Pancreas (tissue), 10 donors: Measurements from ENCODE around the gene SLC25A24. TPM values are rescaled to one million over a fixed set of nuclear protein-coding genes. Genes with fewer than 3 reads are reported as not detected.
"Not testable (repeated sequence)": the region's sequence is repeated elsewhere in the genome, so short reads cannot be mapped to it uniquely, and the experiment has no call there.

Experiments used
- ATAC-seq, 4 donors: fragments of 200-7000 bp; cut with Tn5 transposase; one replicate each; pipeline versions ENCODE4 v1.8.0 to v1.9.1; 2020; ENCODE audit warnings: mild to moderate bottlenecking in 4 of 4, moderate library complexity in 4 of 4
- DNase-seq, 6 donors: peaks; one replicate each; pipeline ENCODE4 v3.0.0-alpha.2; 2020
- FAIRE-seq: peaks from 2 replicates; lab custom pipeline; 2012; peaks lifted over from hg19 to GRCh38; lab: Jason Lieb, UNC
- H3K27ac ChIP-seq, 4 donors: fragments of 200-600 bp; sonication (generic); 1 replicate in 3 of 4; 2 replicates in 1 of 4; pipeline versions ENCODE4 v1.5.0 to v1.8.0; 2020
- H3K27me3 ChIP-seq, 4 donors: fragments of 200-600 bp; one replicate each; pipeline ENCODE4 v1.8.0; 2021
- H3K36me3 ChIP-seq, 3 donors: fragments of 200-600 bp; sonication (generic) in 1 of 3; one replicate each; pipeline versions ENCODE4 v1.5.0 to v1.8.0; 2020 to 2021
- H3K4me1 ChIP-seq, 3 donors: fragments of 200-600 bp; one replicate each; pipeline ENCODE4 v1.8.0; 2021
- H3K4me3 ChIP-seq, 4 donors: fragments of 200-600 bp; sonication (generic) in 2 of 4; one replicate each; pipeline versions ENCODE4 v1.5.0 to v1.8.0; 2020 to 2021
- H3K9me3 ChIP-seq, 4 donors: fragments of 200-600 bp; one replicate each; pipeline ENCODE4 v1.8.0; 2021
- WGBS, 2 donors: extraction: QIAGEN DNeasy Blood & Tissue Kit; methylation state at CpG; one replicate each; pipeline ENCODE4 v1.1.7; 2013; 5-methylcytosine and 5-hydroxymethylcytosine counted together
- intact Hi-C, 3 donors: fragments of 100-400 bp; cut with DNase I; formaldehyde crosslinking; loops; one replicate each; pipeline versions ENCODE4 v1.11.1 to v1.14.2; 2022
- polyA plus RNA-seq, 2 donors: library from polyadenylated mRNA; stranded (reverse); fragments of 200-250 nt; gene quantifications; one replicate each; pipeline ENCODE4 v1.2.3, GENCODE V29; 2013
- total RNA-seq, 6 donors: library from RNA; stranded (reverse); fragmentation: NEBNext Ultra II Directional in 4 of 6; extraction: Animal tissue kit (Norgen Biotek cat#: 25700) in 4 of 6; gene quantifications; one replicate each; pipeline versions ENCODE4 v1.2.1 to v1.2.4, GENCODE V29; 2021 to 2023
- TF ChIP-seq, protein P1 (sequence below), 4 donors: fragments of 200-600 bp; sonication (generic) in 3 of 4; IDR thresholded peaks; one replicate each; pipeline versions ENCODE4 v1.5.0 to v1.8.0; 2021; ENCODE audit warnings: antibody characterized with exemption in 4 of 4
- donor health status: healthy with polysubstance abuse.
- donor health status: DM: no; HTN: no; CAD: no; lungs with moderate emphysema.
- donor health status: DM: no; HTN: no; CAD: no.
- donor health status: control.
- donor health status: control.
- donor health status: Bipolar disorder and iron deficiency.
- donor health status: DM: yes; HTN: yes; CAD: no.
- donor health status: DM: no; HTN: no; CAD: no.
- donor health status: DM: no; HTN: no; CAD: no.
- donor health status: DM: yes; HTN: yes; CAD: no.

Gene SLC25A24
- total and polyA plus RNA-seq, 8 donors = 3.3 to 16.9 (median 7.3) TPM

DNA sequence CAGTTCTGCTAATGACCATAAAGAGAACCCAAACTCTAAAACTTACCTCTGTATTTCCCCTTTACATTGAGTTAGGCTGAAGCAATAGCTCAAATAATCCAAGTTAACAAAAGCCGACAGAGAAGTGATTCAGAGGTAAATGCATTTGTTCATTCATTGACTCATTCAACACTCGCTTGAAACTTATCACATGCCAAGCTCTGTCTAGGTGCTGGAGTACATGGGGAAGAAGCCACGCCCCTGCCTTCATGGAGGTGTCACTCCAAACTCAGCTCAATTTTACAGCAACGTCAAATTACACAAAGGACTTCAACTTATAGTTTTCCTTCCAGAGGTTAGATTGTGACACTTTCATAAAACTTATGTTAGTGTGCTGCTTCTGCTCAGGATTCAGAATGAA, 45.8 kb downstream of the SLC25A24 start:
- WGBS, 2 donors = 74% methylated on average over 4 of the region's 4 CpGs

GRCh38 chr1:108152782-108153222, 47.3 kb downstream of the SLC25A24 start:
- ATAC-seq = peak in 2 of 4 donors; percentile 32 to 66
- WGBS, 2 donors = 92 to 93% methylated on average over 1 of the region's 1 CpG
- no peak overlapping the region for H3K4me3 ChIP-seq

More for the DNA sequence above, 45.8 kb downstream of the SLC25A24 start:
- Histone ChIP-seq H3K27ac (no peak overlapping the region), H3K4me1 (no peaks in the 10 kb centered on the region), H3K27me3 (no peaks in the 10 kb centered on the region), H3K9me3 (no peaks in the 10 kb centered on the region), H3K4me3 (no peak overlapping the region), H3K36me3 (no peaks in the 10 kb centered on the region)
- FAIRE-seq (no peak), ATAC-seq (no peak), DNase-seq (no peak)
- intact Hi-C loops = no loop called here
- TF ChIP-seq, protein P1, sequence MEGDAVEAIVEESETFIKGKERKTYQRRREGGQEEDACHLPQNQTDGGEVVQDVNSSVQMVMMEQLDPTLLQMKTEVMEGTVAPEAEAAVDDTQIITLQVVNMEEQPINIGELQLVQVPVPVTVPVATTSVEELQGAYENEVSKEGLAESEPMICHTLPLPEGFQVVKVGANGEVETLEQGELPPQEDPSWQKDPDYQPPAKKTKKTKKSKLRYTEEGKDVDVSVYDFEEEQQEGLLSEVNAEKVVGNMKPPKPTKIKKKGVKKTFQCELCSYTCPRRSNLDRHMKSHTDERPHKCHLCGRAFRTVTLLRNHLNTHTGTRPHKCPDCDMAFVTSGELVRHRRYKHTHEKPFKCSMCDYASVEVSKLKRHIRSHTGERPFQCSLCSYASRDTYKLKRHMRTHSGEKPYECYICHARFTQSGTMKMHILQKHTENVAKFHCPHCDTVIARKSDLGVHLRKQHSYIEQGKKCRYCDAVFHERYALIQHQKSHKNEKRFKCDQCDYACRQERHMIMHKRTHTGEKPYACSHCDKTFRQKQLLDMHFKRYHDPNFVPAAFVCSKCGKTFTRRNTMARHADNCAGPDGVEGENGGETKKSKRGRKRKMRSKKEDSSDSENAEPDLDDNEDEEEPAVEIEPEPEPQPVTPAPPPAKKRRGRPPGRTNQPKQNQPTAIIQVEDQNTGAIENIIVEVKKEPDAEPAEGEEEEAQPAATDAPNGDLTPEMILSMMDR (IDR thresholded peaks at IDR 0.05) = no peak

DNA sequence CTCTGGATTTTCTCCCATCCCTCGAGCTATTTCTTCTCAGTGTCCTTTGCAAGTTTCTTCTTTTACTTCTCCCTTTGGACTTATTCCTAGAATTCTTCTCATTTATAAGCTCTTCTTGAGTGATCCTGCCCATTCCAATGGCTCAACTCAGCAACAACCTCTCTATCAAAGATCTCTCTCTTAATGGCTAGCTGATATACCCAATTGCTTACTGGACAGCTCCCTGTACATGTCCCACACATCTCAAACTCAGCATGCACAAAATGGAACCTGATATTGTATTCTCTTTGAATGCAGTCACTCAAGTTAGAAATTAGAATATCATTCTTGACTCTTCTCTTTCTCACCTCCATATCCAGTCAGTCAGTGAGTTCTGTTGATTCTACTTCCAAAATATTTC, 48.6 kb downstream of the SLC25A24 start:
- TF ChIP-seq, protein P1 (IDR thresholded peaks at IDR 0.05) = no peak
- Histone ChIP-seq H3K4me3 (no peak overlapping the region), H3K27me3 (no peaks in the 10 kb centered on the region), H3K9me3 (no peaks in the 10 kb centered on the region), H3K4me1 (no peaks in the 10 kb centered on the region), H3K27ac (no peak overlapping the region), H3K36me3 (peaks cover 0 to 5% (median 0%) of the 10 kb centered on the region in 3 donors)
- intact Hi-C loops = no loop called here
- WGBS, 2 donors = 96 to 100% methylated on average over 1 of the region's 1 CpG
- FAIRE-seq (no peak), DNase-seq (no peak), ATAC-seq (no peak)

More at GRCh38 chr1:108152782-108153222, 47.3 kb downstream of the SLC25A24 start:
- TF ChIP-seq, protein P1 (IDR thresholded peaks at IDR 0.05) = no peak
- Histone ChIP-seq H3K27ac (no peak overlapping the region), H3K36me3 (peaks cover 0 to 4% (median 0%) of the 10 kb centered on the region in 3 donors), H3K27me3 (no peaks in the 10 kb centered on the region), H3K4me1 (no peaks in the 10 kb centered on the region), H3K9me3 (no peaks in the 10 kb centered on the region)
- DNase-seq (no peak), FAIRE-seq (no peak)
- intact Hi-C loops = no loop called here

GRCh38 chr1:108149796-108150467, 50.2 kb downstream of the SLC25A24 start:
- 49 to 54% methylated on average over 3 of the region's 3 CpGs for WGBS, 2 donors
- H3K36me3 ChIP-seq = peaks cover 0 to 5% (median 0%) of the 10 kb centered on the region in 3 donors
- H3K27me3 ChIP-seq = no peaks in the 10 kb centered on the region
- DNase-seq = no peak
- TF ChIP-seq, protein P1 (IDR thresholded peaks at IDR 0.05) = no peak
- H3K9me3 ChIP-seq = no peaks in the 10 kb centered on the region
- ATAC-seq = no peak
- FAIRE-seq = no peak
- intact Hi-C loops = no loop called here
- no peak overlapping the region for H3K4me3 ChIP-seq
- no peak overlapping the region for H3K27ac ChIP-seq
- no peaks in the 10 kb centered on the region for H3K4me1 ChIP-seq

DNA sequence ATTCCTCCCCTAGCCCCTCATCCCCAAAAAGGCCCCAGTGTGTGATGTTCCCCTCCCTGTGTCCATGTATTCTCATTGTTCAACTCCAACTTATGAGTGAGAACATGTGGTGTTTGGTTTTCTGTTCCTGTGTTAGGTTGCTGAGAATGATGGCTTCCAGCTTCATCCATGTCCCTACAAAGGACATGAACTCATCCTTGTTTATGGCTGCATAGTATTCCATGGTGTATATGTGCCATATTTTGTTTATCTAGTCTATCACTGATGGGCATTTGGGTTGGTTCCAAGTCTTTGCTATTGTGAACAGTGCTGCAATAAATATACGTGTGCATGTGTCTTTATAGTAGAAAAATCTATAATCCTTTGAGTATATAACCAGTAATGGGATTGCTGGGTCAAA, 55.6 kb downstream of the SLC25A24 start:
- FAIRE-seq, intact Hi-C loops, H3K9me3 ChIP-seq, ATAC-seq, H3K36me3 ChIP-seq, DNase-seq, H3K27ac ChIP-seq, H3K4me1 ChIP-seq, H3K27me3 ChIP-seq, H3K4me3 ChIP-seq: not testable (repeated sequence)
- 98 to 100% methylated on average over 1 of the region's 1 CpG for WGBS, 2 donors
